ENCODE results near the gene PTPRN2. TPM values are rescaled to one million over a fixed set of nuclear protein-coding genes. Genes with fewer than 3 reads are reported as not detected.

PTPRN2 gene
- total and polyA plus RNA-seq, 7 donors, result 0.47 to 0.82 (median 0.51) TPM

DNA sequence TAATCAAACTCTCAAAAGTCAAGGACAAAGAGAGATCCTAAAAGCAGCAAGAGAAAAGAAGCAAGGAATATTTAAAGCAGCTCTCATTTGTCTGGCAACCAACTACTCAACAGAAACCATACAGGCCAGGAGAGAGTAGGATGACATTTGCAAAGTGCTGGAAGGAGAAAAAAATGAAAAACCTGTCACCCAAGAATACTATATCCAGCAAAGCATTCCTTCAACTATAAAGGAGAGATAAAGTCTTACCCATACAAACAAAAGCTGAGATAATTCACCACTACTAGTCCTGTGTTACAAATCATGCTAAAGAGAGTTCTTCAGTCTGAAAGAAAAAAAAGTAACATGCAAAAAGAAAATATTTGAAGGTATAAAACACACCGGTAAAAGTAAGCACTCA is 357.7 kb downstream of the PTPRN2 start:
- Histone ChIP-seq H3K9me3 (peaks cover 8% of the 10 kb centered on the region), H3K27ac (no peak overlapping the region), H3K36me3 (ENCODE audit: insufficient read depth in 1 of 2, low read depth in 1 of 2) (no peaks in the 10 kb centered on the region), H3K4me1 (no peaks in the 10 kb centered on the region), H3K4me3 (no peak overlapping the region), H3K27me3 (ENCODE audit: insufficient read depth in 3 of 3, low read length in 2 of 3) (peaks cover 0 to 2% (median 0%) of the 10 kb centered on the region in 3 donors)
- ATAC-seq (no peak), DNase-seq (no peak)
- 95 to 97% (median 97%) methylated on average over 1 of the region's 1 CpG for WGBS, 3 donors
- intact Hi-C loops (cut with DNase I), result no loop called here
- TF ChIP-seq CTCF (IDR thresholded peaks at IDR 0.05), result no peak

- Histone ChIP-seq H3K4me3 (no peak overlapping the region), H3K4me1 (no peaks in the 10 kb centered on the region), H3K36me3 (ENCODE audit: insufficient read depth in 1 of 2, low read depth in 1 of 2) (no peaks in the 10 kb centered on the region), H3K27me3 (ENCODE audit: insufficient read depth in 3 of 3, low read length in 2 of 3) (peaks cover 0 to 2% (median 0%) of the 10 kb centered on the region in 3 donors), H3K27ac (no peak overlapping the region), H3K9me3 (peaks cover 8% of the 10 kb centered on the region)
- TF ChIP-seq CTCF (IDR thresholded peaks at IDR 0.05), result no peak
- ATAC-seq, result no peak
- WGBS, 3 donors, result 31 to 49% (median 43%) methylated on average over 2 of the region's 2 CpGs
- DNase-seq, result no peak
- intact Hi-C loops (cut with DNase I), result no loop called here
These were observed 358.6 kb downstream of the PTPRN2 start for GRCh38 chr7:158228986-158229385.

GRCh38 chr7:158228131-158228530 is 359.5 kb downstream of the PTPRN2 start:
- no peak overlapping the region for H3K4me3 ChIP-seq
- no peak for DNase-seq
- H3K9me3 ChIP-seq, result peaks cover 8% of the 10 kb centered on the region
- 83 to 94% (median 92%) methylated on average over 1 of the region's 1 CpG for WGBS, 3 donors
- no peak overlapping the region for H3K27ac ChIP-seq
- H3K27me3 ChIP-seq (ENCODE audit: insufficient read depth in 3 of 3, low read length in 2 of 3), result peaks cover 0 to 2% (median 0%) of the 10 kb centered on the region in 3 donors
- intact Hi-C loops (cut with DNase I), result no loop called here
- no peak for TF ChIP-seq CTCF (IDR thresholded peaks at IDR 0.05)
- H3K4me1 ChIP-seq, result no peaks in the 10 kb centered on the region
- no peak for ATAC-seq
- no peaks in the 10 kb centered on the region for H3K36me3 ChIP-seq (ENCODE audit: insufficient read depth in 1 of 2, low read depth in 1 of 2)

DNA sequence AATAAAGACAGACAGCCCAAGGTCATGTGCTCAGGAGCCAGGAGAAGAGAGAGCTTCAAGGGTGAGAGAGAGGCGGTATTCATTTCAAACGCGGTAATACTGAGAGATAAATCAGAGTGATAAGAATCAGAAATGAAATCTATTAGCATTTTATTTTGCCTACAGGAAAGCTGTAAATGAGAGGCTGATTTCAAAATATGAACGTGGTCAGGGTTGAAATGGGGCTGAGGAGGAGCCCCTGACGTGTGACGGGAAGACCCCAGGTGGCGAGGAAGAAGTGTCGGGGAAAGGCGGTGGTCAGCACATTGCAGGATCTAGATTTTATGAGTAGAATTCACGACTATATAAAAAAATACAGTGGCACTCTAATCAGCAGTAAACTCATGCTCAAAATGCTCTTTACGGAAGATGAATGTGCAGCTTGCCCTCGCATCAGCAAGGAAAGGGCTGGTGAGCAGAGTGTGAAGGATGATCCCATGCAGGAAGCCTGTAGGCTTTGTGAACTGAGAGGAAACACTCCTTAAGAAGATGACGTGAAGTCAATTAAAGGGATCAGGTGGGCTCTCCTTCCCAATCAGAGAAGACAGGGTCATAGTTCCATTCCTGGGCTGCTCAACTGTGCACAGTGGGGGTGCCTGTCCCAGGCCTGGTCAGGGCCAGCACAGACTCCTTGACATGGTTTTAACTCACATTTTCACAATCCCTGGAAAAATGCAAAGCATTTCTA is 360.2 kb downstream of the PTPRN2 start:
- ATAC-seq, result no peak
- 79 to 80% (median 80%) methylated on average over 12 to 13 of the region's 13 CpGs for WGBS, 3 donors

More for the DNA sequence above, 360.2 kb downstream of the PTPRN2 start:
- intact Hi-C loops (cut with DNase I), result no loop called here
- no peak for DNase-seq
- Histone ChIP-seq H3K27me3 (ENCODE audit: insufficient read depth in 3 of 3, low read length in 2 of 3) (peaks cover 0 to 2% (median 0%) of the 10 kb centered on the region in 3 donors), H3K27ac (no peak overlapping the region), H3K9me3 (peaks cover 8% of the 10 kb centered on the region), H3K36me3 (ENCODE audit: insufficient read depth in 1 of 2, low read depth in 1 of 2) (no peaks in the 10 kb centered on the region), H3K4me1 (no peaks in the 10 kb centered on the region), H3K4me3 (no peak overlapping the region)
- no peak for TF ChIP-seq CTCF (IDR thresholded peaks at IDR 0.05)

Data from psoas muscle (tissue), 8 donors.